GM12878 (cell line): ENCODE results near the gene FLT1. TPM values are rescaled to one million over a fixed set of nuclear protein-coding genes. Genes with fewer than 3 reads are reported as not detected.

ENCODE experiments used
- ATAC-seq: fragments of 200-7000 bp; cut with Tn5 transposase; 3 replicates; pipeline ENCODE4 v1.9.1; 2020; ENCODE audit warnings: mild to moderate bottlenecking, moderate library complexity
- BruUV-seq: library from RNA; stranded (reverse); fragments of 400-500 nt; replicated peaks from 2 replicates; lab custom pipeline; 2021; lab: Mats Ljungman, UMichigan
- CTCF ChIA-PET: fragments of 300-600 bp; sonication (Branson Sonifier 250); formaldehyde crosslinking; extraction: SDS; loops from one replicate; lab custom pipeline; 2021; ENCODE audit warnings: inconsistent platforms; lab: Yijun Ruan, JAX
- POLR2A ChIA-PET: fragments of 350-600 bp; formaldehyde crosslinking; extraction: SDS; loops from one replicate; lab custom pipeline; 2021; ENCODE audit warnings: inconsistent platforms; lab: Charles Lee
- RAD21 ChIA-PET: fragments of 300-600 bp; sonication (Branson Sonifier 250); formaldehyde crosslinking; loops from one replicate; lab custom pipeline; 2023; ENCODE audit warnings: antibody characterized with exemption; ENCODE audit not compliant: unreplicated experiment; lab: Charles Lee
- SMC1A ChIA-PET: fragments of 300-600 bp; sonication (Branson Sonifier 250); formaldehyde crosslinking; loops from one replicate; lab custom pipeline; 2023; ENCODE audit not compliant: unreplicated experiment, uncharacterized antibody; lab: Charles Lee
- DNase-seq: peaks from one replicate; pipeline ENCODE4 v3.0.0-alpha.2; 2011; ENCODE audit warnings: low read depth, low spot score
- FAIRE-seq: peaks from 3 replicates; lab custom pipeline; 2011; peaks lifted over from hg19 to GRCh38; lab: Jason Lieb, UNC
- H2AFZ ChIP-seq: 2 replicates; pipeline ENCODE4 v1.6.0; 2011; ENCODE audit warnings: low read depth, low read length, control low read depth; ENCODE audit not compliant: control insufficient read depth
- H3K27ac ChIP-seq: 2 replicates; pipeline ENCODE4 v1.5.1; 2011; ENCODE audit warnings: control low read depth; ENCODE audit not compliant: control insufficient read depth, insufficient read depth
- H3K27me3 ChIP-seq, 2 experiments: replicated peaks in 1 of 2; 2 replicates each; pipeline versions ENCODE4 v1.6.0 to v1.6.1; 2011; ENCODE audit warnings: low read length in 1 of 2; ENCODE audit not compliant: control insufficient read depth in 2 of 2, insufficient read depth in 2 of 2
- H3K36me3 ChIP-seq, 2 experiments: 2 replicates each; pipeline ENCODE4 v1.5.1; 2011; ENCODE audit warnings: low read length in 1 of 2; ENCODE audit not compliant: control insufficient read depth in 2 of 2, insufficient read depth in 2 of 2
- H3K4me1 ChIP-seq: 2 replicates; pipeline ENCODE4 v1.6.1; 2011; ENCODE audit warnings: mild to moderate bottlenecking, low read length, moderate library complexity, mixed read lengths; ENCODE audit not compliant: control insufficient read depth, insufficient read depth
- H3K4me2 ChIP-seq: 2 replicates; pipeline ENCODE4 v1.6.0; 2011; ENCODE audit warnings: control low read depth; ENCODE audit not compliant: control insufficient read depth, insufficient read depth
- H3K4me3 ChIP-seq: fragments of 200-600 bp; sonication (generic); 2 replicates; pipeline ENCODE4 v1.5.1; 2016
- H3K79me2 ChIP-seq: 2 replicates; pipeline ENCODE4 v1.6.0; 2011; ENCODE audit warnings: low read length; ENCODE audit not compliant: control insufficient read depth, insufficient read depth
- H3K9ac ChIP-seq: 2 replicates; pipeline ENCODE4 v1.8.0; 2011; ENCODE audit warnings: low read length, control low read depth, mixed read lengths; ENCODE audit not compliant: control insufficient read depth, insufficient read depth
- H3K9me3 ChIP-seq: replicated peaks from 3 replicates; pipeline ENCODE4 v1.5.1; 2011; ENCODE audit warnings: mild to moderate bottlenecking, low read length; ENCODE audit not compliant: control insufficient read depth, insufficient read depth
- H4K20me1 ChIP-seq: 2 replicates; pipeline ENCODE4 v1.6.0; 2011; ENCODE audit not compliant: control insufficient read depth, insufficient read depth
- FOS ChIP-seq: IDR thresholded peaks from 3 replicates; pipeline ENCODE4 v1.6.1; 2011; ENCODE audit warnings: borderline replicate concordance; ENCODE audit not compliant: insufficient read length; ENCODE audit errors: extremely low read depth
- RUNX3 ChIP-seq: IDR thresholded peaks from 2 replicates; pipeline ENCODE4 v1.6.1; 2012; ENCODE audit warnings: low read length, inconsistent platforms
- SMC3 ChIP-seq: IDR thresholded peaks from 2 replicates; pipeline ENCODE4 v1.6.1; 2011; ENCODE audit warnings: low read length, improper control_type of control experiment, borderline replicate concordance
- SREBF1 ChIP-seq: IDR thresholded peaks from 2 replicates; pipeline ENCODE4 v1.6.1; 2012; ENCODE audit warnings: mild to moderate bottlenecking, low read length
- TCF7 ChIP-seq: IDR thresholded peaks from 2 replicates; pipeline ENCODE4 v1.6.1; 2014; ENCODE audit warnings: antibody characterized with exemption, borderline replicate concordance
- ZNF217 ChIP-seq: fragments of 450-650 bp; IDR thresholded peaks from 2 replicates; pipeline ENCODE4 v1.6.1; 2017; ENCODE audit warnings: antibody characterized with exemption, mild to moderate bottlenecking
- WGBS: methylation state at CpG from one replicate; pipeline ENCODE4 v1.1.6; 2016; ENCODE audit warnings: low lambda C conversion rate; ENCODE audit not compliant: insufficient replicate concordance, insufficient coverage; ENCODE audit errors: missing lambda C conversion rate; 5-methylcytosine and 5-hydroxymethylcytosine counted together
- in situ Hi-C: fragments of 300-500 bp; cut with MboI; formaldehyde crosslinking; loops from 9 replicates; pipeline ENCODE4 v1.14.3; 2018; ENCODE audit warnings: mixed read lengths
- intact Hi-C: fragments of 100-400 bp; cut with micrococcal nuclease; formaldehyde crosslinking; loops from one replicate; pipeline ENCODE4 v1.14.2; 2022; ENCODE audit not compliant: unreplicated experiment
- polyA plus RNA-seq, 11 experiments: library from polyadenylated mRNA; depleted of rRNA in 4 of 11; unstranded in 6 of 11; stranded (reverse) in 5 of 11; fragments of >200 nt; fragmentation: Nextera tagmentation in 4 of 11; fragmentation: Illumina TruSeq in 1 of 11; extraction: Ambion mirVana in 4 of 11; extraction: Trizol in 1 of 11; gene quantifications; 1 replicate in 1 of 11; 2 replicates in 10 of 11; pipeline versions ENCODE4 v1.2.1 to v1.2.3, GENCODE V29; 2011 to 2016; ENCODE audit warnings: inconsistent platforms in 2 of 11, missing spikeins in 2 of 11, low read depth in 1 of 11
- total RNA-seq, 4 experiments: library from RNA; depleted of rRNA in 3 of 4; stranded (reverse); fragments of >200 nt in 3 of 4; fragmentation: Illumina TruSeq in 1 of 4; extraction: Trizol in 1 of 4; gene quantifications; 2 replicates each; pipeline versions ENCODE4 v1.2.1 to v1.2.3, GENCODE V29; 2013 to 2021
- TF ChIP-seq, protein P1 (sequence below): fragments of 450-650 bp; IDR thresholded peaks from 2 replicates; pipeline ENCODE4 v1.6.1; 2018; ENCODE audit warnings: mild to moderate bottlenecking, low read depth, moderate library complexity; ENCODE audit not compliant: partially characterized antibody
- TF ChIP-seq, protein P2 (sequence below): fragments of 450-650 bp; IDR thresholded peaks from 2 replicates; pipeline ENCODE4 v1.6.1; 2014; ENCODE audit warnings: mild to moderate bottlenecking
- TF ChIP-seq, protein P3 (sequence below): IDR thresholded peaks from 2 replicates; pipeline ENCODE4 v1.6.1; 2012; ENCODE audit warnings: low read depth, low read length, improper control_type of control experiment
- TF ChIP-seq, protein P4 (sequence below): fragments of 450-650 bp; IDR thresholded peaks from 2 replicates; pipeline ENCODE4 v1.6.1; 2016; ENCODE audit warnings: mild to moderate bottlenecking
- TF ChIP-seq, protein P5 (sequence below): fragments of 450-650 bp; IDR thresholded peaks from 2 replicates; pipeline ENCODE4 v1.6.1; 2017; ENCODE audit warnings: mild to moderate bottlenecking, moderate library complexity

Gene FLT1
- total and polyA plus RNA-seq, 10 of the 15 experiments (the other 5 are each of a cell fraction or from before 2014, with no cell fraction given), result 0.55 to 5.6 (median 0.84) TPM

DNA sequence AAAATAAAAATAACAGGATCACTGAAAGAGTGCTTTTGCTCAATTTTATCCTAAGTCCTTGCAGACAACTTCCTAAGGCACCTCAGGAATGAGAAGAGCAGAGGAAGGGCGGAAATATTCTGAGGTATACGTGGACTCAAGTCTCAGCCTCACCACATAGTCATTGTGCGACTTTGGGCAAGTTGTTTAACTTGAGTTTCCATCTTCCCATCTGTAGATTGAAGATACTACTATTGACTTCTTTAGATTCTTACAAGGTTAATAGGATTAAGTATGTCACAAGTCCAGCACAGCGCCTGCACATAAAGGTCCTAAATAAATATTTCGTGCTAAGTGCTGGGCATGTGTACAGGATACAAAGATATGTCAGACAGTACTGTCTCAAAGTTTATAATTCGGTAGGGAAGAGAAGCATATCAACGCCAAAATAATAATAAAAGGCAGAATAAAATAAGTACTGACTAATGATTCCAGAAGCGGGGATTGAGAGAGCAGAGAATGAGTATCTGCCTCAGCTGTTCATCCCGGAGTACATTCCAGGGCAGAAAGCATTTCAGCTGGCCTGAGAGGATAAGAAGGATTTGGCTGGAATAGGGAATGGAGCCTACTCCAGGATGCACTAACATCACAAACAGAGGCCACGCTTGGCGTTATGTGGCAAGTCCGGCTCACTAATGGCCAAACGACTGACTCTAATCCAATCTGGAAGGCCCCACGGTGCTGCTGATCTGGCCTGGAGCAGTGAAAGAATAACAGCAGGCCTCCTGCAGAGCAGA is 139.7 kb downstream of the FLT1 start:
- SMC1A ChIA-PET, result no interaction called here
- no TSS peak for BruUV-seq
- Histone ChIP-seq H3K27me3 (no peaks in the 10 kb centered on the region), H3K79me2 (no peaks in the 10 kb centered on the region), H3K4me1 (peaks cover 14% of the 10 kb centered on the region), H3K9me3 (no peaks in the 10 kb centered on the region; the same call in 2 of the 3 replicates), H2AFZ (peak overlapping the region; percentile 43; the same call in 1 of the 2 replicates), H3K9ac (no peak overlapping the region), H3K4me2 (no peak overlapping the region), H3K27ac (no peak overlapping the region), H3K4me3 (no peak overlapping the region), H4K20me1 (no peaks in the 10 kb centered on the region), H3K36me3 (no peaks in the 10 kb centered on the region)
- 92% methylated on average over 14 of the region's 14 CpGs for WGBS
- no peak for ATAC-seq
- POLR2A ChIA-PET, result no interaction called here
- in situ Hi-C loops, result no loop called here
- TF ChIP-seq FOS (no peak), SMC3 (no peak), TCF7 (no peak), RUNX3 (no peak), SREBF1 (no peak), ZNF217 (no peak)
- TF ChIP-seq, protein P1, sequence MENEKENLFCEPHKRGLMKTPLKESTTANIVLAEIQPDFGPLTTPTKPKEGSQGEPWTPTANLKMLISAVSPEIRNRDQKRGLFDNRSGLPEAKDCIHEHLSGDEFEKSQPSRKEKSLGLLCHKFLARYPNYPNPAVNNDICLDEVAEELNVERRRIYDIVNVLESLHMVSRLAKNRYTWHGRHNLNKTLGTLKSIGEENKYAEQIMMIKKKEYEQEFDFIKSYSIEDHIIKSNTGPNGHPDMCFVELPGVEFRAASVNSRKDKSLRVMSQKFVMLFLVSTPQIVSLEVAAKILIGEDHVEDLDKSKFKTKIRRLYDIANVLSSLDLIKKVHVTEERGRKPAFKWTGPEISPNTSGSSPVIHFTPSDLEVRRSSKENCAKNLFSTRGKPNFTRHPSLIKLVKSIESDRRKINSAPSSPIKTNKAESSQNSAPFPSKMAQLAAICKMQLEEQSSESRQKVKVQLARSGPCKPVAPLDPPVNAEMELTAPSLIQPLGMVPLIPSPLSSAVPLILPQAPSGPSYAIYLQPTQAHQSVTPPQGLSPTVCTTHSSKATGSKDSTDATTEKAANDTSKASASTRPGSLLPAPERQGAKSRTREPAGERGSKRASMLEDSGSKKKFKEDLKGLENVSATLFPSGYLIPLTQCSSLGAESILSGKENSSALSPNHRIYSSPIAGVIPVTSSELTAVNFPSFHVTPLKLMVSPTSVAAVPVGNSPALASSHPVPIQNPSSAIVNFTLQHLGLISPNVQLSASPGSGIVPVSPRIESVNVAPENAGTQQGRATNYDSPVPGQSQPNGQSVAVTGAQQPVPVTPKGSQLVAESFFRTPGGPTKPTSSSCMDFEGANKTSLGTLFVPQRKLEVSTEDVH, result no peak
- TF ChIP-seq, protein P2, sequence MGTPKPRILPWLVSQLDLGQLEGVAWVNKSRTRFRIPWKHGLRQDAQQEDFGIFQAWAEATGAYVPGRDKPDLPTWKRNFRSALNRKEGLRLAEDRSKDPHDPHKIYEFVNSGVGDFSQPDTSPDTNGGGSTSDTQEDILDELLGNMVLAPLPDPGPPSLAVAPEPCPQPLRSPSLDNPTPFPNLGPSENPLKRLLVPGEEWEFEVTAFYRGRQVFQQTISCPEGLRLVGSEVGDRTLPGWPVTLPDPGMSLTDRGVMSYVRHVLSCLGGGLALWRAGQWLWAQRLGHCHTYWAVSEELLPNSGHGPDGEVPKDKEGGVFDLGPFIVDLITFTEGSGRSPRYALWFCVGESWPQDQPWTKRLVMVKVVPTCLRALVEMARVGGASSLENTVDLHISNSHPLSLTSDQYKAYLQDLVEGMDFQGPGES, result no peak
- TF ChIP-seq, protein P3, sequence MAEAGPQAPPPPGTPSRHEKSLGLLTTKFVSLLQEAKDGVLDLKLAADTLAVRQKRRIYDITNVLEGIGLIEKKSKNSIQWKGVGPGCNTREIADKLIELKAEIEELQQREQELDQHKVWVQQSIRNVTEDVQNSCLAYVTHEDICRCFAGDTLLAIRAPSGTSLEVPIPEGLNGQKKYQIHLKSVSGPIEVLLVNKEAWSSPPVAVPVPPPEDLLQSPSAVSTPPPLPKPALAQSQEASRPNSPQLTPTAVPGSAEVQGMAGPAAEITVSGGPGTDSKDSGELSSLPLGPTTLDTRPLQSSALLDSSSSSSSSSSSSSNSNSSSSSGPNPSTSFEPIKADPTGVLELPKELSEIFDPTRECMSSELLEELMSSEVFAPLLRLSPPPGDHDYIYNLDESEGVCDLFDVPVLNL, result no peak
- TF ChIP-seq, protein P4, sequence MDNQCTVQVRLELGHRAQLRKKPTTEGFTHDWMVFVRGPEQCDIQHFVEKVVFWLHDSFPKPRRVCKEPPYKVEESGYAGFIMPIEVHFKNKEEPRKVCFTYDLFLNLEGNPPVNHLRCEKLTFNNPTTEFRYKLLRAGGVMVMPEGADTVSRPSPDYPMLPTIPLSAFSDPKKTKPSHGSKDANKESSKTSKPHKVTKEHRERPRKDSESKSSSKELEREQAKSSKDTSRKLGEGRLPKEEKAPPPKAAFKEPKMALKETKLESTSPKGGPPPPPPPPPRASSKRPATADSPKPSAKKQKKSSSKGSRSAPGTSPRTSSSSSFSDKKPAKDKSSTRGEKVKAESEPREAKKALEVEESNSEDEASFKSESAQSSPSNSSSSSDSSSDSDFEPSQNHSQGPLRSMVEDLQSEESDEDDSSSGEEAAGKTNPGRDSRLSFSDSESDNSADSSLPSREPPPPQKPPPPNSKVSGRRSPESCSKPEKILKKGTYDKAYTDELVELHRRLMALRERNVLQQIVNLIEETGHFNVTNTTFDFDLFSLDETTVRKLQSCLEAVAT, result no peak
- TF ChIP-seq, protein P5, sequence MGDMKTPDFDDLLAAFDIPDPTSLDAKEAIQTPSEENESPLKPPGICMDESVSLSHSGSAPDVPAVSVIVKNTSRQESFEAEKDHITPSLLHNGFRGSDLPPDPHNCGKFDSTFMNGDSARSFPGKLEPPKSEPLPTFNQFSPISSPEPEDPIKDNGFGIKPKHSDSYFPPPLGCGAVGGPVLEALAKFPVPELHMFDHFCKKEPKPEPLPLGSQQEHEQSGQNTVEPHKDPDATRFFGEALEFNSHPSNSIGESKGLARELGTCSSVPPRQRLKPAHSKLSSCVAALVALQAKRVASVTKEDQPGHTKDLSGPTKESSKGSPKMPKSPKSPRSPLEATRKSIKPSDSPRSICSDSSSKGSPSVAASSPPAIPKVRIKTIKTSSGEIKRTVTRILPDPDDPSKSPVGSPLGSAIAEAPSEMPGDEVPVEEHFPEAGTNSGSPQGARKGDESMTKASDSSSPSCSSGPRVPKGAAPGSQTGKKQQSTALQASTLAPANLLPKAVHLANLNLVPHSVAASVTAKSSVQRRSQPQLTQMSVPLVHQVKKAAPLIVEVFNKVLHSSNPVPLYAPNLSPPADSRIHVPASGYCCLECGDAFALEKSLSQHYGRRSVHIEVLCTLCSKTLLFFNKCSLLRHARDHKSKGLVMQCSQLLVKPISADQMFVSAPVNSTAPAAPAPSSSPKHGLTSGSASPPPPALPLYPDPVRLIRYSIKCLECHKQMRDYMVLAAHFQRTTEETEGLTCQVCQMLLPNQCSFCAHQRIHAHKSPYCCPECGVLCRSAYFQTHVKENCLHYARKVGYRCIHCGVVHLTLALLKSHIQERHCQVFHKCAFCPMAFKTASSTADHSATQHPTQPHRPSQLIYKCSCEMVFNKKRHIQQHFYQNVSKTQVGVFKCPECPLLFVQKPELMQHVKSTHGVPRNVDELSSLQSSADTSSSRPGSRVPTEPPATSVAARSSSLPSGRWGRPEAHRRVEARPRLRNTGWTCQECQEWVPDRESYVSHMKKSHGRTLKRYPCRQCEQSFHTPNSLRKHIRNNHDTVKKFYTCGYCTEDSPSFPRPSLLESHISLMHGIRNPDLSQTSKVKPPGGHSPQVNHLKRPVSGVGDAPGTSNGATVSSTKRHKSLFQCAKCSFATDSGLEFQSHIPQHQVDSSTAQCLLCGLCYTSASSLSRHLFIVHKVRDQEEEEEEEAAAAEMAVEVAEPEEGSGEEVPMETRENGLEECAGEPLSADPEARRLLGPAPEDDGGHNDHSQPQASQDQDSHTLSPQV, result no peak
- FAIRE-seq, result no peak
- intact Hi-C loops, result no loop called here
- RAD21 ChIA-PET, result no interaction called here
- no peak for DNase-seq
- CTCF ChIA-PET, result no interaction called here
